H9 (cell line): ENCODE data around the gene IBA57. TPM values are rescaled to one million over a fixed set of nuclear protein-coding genes. Genes with fewer than 3 reads are reported as not detected.

Experiments used
- DNase-seq: peaks from one replicate; pipeline ENCODE4 v3.0.0-alpha.2; 2017
- H2AFZ ChIP-seq: one replicate; pipeline ENCODE4 v1.6.1; 2013; ENCODE audit warnings: mild to moderate bottlenecking, low read length, control low read depth, moderate library complexity
- H2AK5ac ChIP-seq: 2 replicates; pipeline ENCODE4 v1.6.1; 2013; ENCODE audit warnings: low read length, control low read depth, mixed read lengths; ENCODE audit not compliant: insufficient read length
- H2BK120ac ChIP-seq: one replicate; pipeline ENCODE4 v1.6.1; 2013; ENCODE audit warnings: low read depth, mild to moderate bottlenecking, low read length, control low read depth, inconsistent platforms; ENCODE audit not compliant: poor library complexity, severe bottlenecking
- H2BK12ac ChIP-seq: 2 replicates; pipeline ENCODE4 v1.6.1; 2013; ENCODE audit warnings: low read length, control low read depth, mixed read lengths, low read depth; ENCODE audit not compliant: insufficient read length
- H2BK15ac ChIP-seq: 2 replicates; pipeline ENCODE4 v1.6.1; 2013; ENCODE audit warnings: low read depth, low read length, control low read depth
- H2BK20ac ChIP-seq: one replicate; pipeline ENCODE4 v1.6.1; 2013; ENCODE audit warnings: low read depth, mild to moderate bottlenecking, low read length, control low read depth, inconsistent platforms; ENCODE audit not compliant: poor library complexity, severe bottlenecking
- H2BK5ac ChIP-seq: 2 replicates; pipeline ENCODE4 v1.6.1; 2013; ENCODE audit warnings: low read length, control low read depth, mixed read lengths; ENCODE audit not compliant: insufficient read length
- H3K14ac ChIP-seq: 2 replicates; pipeline ENCODE4 v1.6.1; 2013; ENCODE audit warnings: low read length, control low read depth; ENCODE audit not compliant: insufficient read depth
- H3K18ac ChIP-seq: 2 replicates; pipeline ENCODE4 v1.6.1; 2013; ENCODE audit warnings: low read depth, mild to moderate bottlenecking, mixed read lengths, low read length, control low read depth; ENCODE audit not compliant: insufficient read length
- H3K23ac ChIP-seq: 2 replicates; pipeline ENCODE4 v1.6.1; 2013; ENCODE audit warnings: low read length, control low read depth, mixed read lengths, low read depth; ENCODE audit not compliant: insufficient read length
- H3K23me2 ChIP-seq: 2 replicates; pipeline ENCODE4 v1.6.1; 2013; ENCODE audit warnings: low read depth, mild to moderate bottlenecking, mixed read lengths, low read length, control low read depth; ENCODE audit not compliant: insufficient read length, poor library complexity, severe bottlenecking
- H3K27ac ChIP-seq: 2 replicates; pipeline ENCODE4 v1.5.1; 2013; ENCODE audit warnings: low read length, control low read depth, mixed read lengths, low read depth; ENCODE audit not compliant: insufficient read length
- H3K27me3 ChIP-seq: 2 replicates; pipeline ENCODE4 v1.6.1; 2013; ENCODE audit warnings: low read length, control low read depth, inconsistent platforms; ENCODE audit not compliant: insufficient read depth
- H3K4ac ChIP-seq: 2 replicates; pipeline ENCODE4 v1.6.1; 2013; ENCODE audit warnings: low read depth, mild to moderate bottlenecking, control low read depth, inconsistent platforms, low read length, moderate library complexity
- H3K4me1 ChIP-seq: 2 replicates; pipeline ENCODE4 v1.6.1; 2013; ENCODE audit warnings: low read length, control low read depth, inconsistent platforms; ENCODE audit not compliant: insufficient read depth
- H3K4me2 ChIP-seq: 2 replicates; pipeline ENCODE4 v1.6.1; 2013; ENCODE audit warnings: low read length, control low read depth, mixed read lengths; ENCODE audit not compliant: insufficient read length, insufficient read depth
- H3K56ac ChIP-seq: 2 replicates; pipeline ENCODE4 v1.6.1; 2013; ENCODE audit warnings: low read depth, mild to moderate bottlenecking, mixed read lengths, low read length, control low read depth; ENCODE audit not compliant: insufficient read length
- H3K79me1 ChIP-seq: 2 replicates; pipeline ENCODE4 v1.6.1; 2013; ENCODE audit warnings: low read depth, mild to moderate bottlenecking, moderate library complexity, low read length, control low read depth, inconsistent platforms; ENCODE audit not compliant: insufficient read depth, poor library complexity, severe bottlenecking
- H3K79me2 ChIP-seq: 2 replicates; pipeline ENCODE4 v1.6.1; 2013; ENCODE audit warnings: low read length, control low read depth, inconsistent platforms; ENCODE audit not compliant: insufficient read depth
- H3K9ac ChIP-seq: 2 replicates; pipeline ENCODE4 v1.6.1; 2013; ENCODE audit warnings: low read length, control low read depth, mixed read lengths; ENCODE audit not compliant: insufficient read length; ENCODE audit errors: extremely low read depth
- H3K9me3 ChIP-seq: one replicate; pipeline ENCODE4 v1.6.1; 2013; ENCODE audit warnings: low read depth, low read length, inconsistent platforms; ENCODE audit not compliant: control insufficient read depth
- H3T11ph ChIP-seq: one replicate; pipeline ENCODE4 v1.6.1; 2013; ENCODE audit warnings: mild to moderate bottlenecking, low read length, control low read depth, inconsistent platforms
- H4K20me1 ChIP-seq: one replicate; pipeline ENCODE4 v1.6.1; 2013; ENCODE audit not compliant: control insufficient read depth, insufficient read length, insufficient read depth
- H4K5ac ChIP-seq: 2 replicates; pipeline ENCODE4 v1.6.1; 2013; ENCODE audit warnings: low read depth, mild to moderate bottlenecking, mixed read lengths, low read length, control low read depth; ENCODE audit not compliant: insufficient read length
- H4K8ac ChIP-seq: replicated peaks from 2 replicates; pipeline ENCODE4 v1.6.1; 2013; ENCODE audit warnings: low read length, control low read depth, mixed read lengths, low read depth; ENCODE audit not compliant: insufficient read length
- H4K91ac ChIP-seq: 2 replicates; pipeline ENCODE4 v1.6.1; 2013; ENCODE audit warnings: low read depth, mild to moderate bottlenecking, moderate library complexity, mixed read lengths, low read length, control low read depth; ENCODE audit not compliant: insufficient read length
- H3K27ac Mint-ChIP-seq, 3 experiments: 2 replicates in 2 of 3; 3 replicates in 1 of 3; pipeline ENCODE4 v1.8.0; 2020 to 2021; ENCODE audit warnings: mixed read lengths in 3 of 3, mild to moderate bottlenecking in 1 of 3, moderate library complexity in 1 of 3
- H3K27me3 Mint-ChIP-seq: 2 replicates; pipeline ENCODE4 v1.8.0; 2021; ENCODE audit warnings: low read depth, mild to moderate bottlenecking, moderate library complexity, mixed read lengths
- H3K36me3 Mint-ChIP-seq, 3 experiments: 2 replicates in 2 of 3; 3 replicates in 1 of 3; pipeline ENCODE4 v1.8.0; 2020 to 2021; ENCODE audit warnings: low read depth in 3 of 3, mixed read lengths in 3 of 3; ENCODE audit not compliant: insufficient read depth in 1 of 3
- H3K4me1 Mint-ChIP-seq, 2 experiments: 2 replicates each; pipeline ENCODE4 v1.8.0; 2020; ENCODE audit warnings: mixed read lengths in 2 of 2
- H3K4me3 Mint-ChIP-seq, 2 experiments: 2 replicates in 1 of 2; 3 replicates in 1 of 2; pipeline ENCODE4 v1.8.0; 2020 to 2021; ENCODE audit warnings: mild to moderate bottlenecking in 2 of 2, mixed read lengths in 2 of 2, moderate library complexity in 1 of 2
- H3K9me3 Mint-ChIP-seq, 2 experiments: 2 replicates in 1 of 2; 3 replicates in 1 of 2; pipeline ENCODE4 v1.8.0; 2020; ENCODE audit warnings: mild to moderate bottlenecking in 2 of 2, mixed read lengths in 2 of 2, moderate library complexity in 1 of 2
- WGBS: extraction: QIAGEN DNeasy Blood & Tissue Kit; methylation state at CpG from one replicate; pipeline ENCODE4 v1.1.7; 2013; ENCODE audit warnings: missing lambda C conversion rate, low lambda C conversion rate, mixed read lengths; ENCODE audit not compliant: insufficient read length; ENCODE audit errors: extremely low coverage; 5-methylcytosine and 5-hydroxymethylcytosine counted together
- total RNA-seq: library from RNA; stranded (reverse); gene quantifications from 2 replicates; pipeline ENCODE4 v1.2.1, GENCODE V29; 2021
- TF ChIP-seq, protein P1 (sequence below): fragments of 200-600 bp; sonication (generic); conservative IDR thresholded peaks from 3 replicates; pipeline ENCODE4 v1.8.0; 2021; ENCODE audit warnings: antibody characterized with exemption, mild to moderate bottlenecking

The IBA57 gene
- total RNA-seq, 1 experiment from 2014 or later = 12.6 TPM

DNA sequence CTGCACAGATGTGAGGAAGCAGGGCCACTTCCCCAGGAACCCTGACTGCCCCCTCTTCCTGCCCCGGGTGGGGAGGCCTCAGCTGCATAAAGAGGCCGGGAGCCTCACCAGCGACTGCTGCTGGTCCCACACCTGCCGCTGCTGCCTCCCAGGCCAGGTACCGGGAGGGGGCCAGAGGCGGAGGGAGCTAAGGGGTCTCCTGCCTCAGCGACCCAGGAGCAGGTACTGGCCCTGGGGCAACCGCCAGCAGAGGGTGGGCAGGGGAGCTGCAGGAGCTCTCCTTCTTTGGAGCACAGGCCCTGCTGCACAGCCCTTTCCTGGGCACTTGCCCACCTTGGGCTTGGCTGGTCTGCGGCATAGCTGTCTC, 9.1 kb upstream of the IBA57 start:
- no peak overlapping the region for H3K18ac ChIP-seq
- H2AFZ ChIP-seq = no peak overlapping the region
- no peak for DNase-seq
- H2AK5ac ChIP-seq = no peak overlapping the region
- Mint-ChIP-seq H3K27me3 (peaks cover 3% of the 10 kb centered on the region; the same call in 1 of the 2 replicates), H3K4me3 (no peak overlapping the region), H3K4me1 (peaks cover 3 to 6% of the 10 kb centered on the region in 2 experiments; a peak in 2 of 4 replicates), H3K36me3 (no peaks in the 10 kb centered on the region), H3K27ac (no peak overlapping the region), H3K9me3 (no peaks in the 10 kb centered on the region)
- no peaks in the 10 kb centered on the region for H3K4me1 ChIP-seq
- no peak overlapping the region for H3K4me2 ChIP-seq
- H4K91ac ChIP-seq = no peak overlapping the region
- H3K9ac ChIP-seq = no peak overlapping the region
- no peaks in the 10 kb centered on the region for H3K23me2 ChIP-seq
- H3K27ac ChIP-seq = no peak overlapping the region
- no peak overlapping the region for H2BK15ac ChIP-seq
- no peak overlapping the region for H4K8ac ChIP-seq
- no peaks in the 10 kb centered on the region for H3K79me2 ChIP-seq
- TF ChIP-seq, protein P1, sequence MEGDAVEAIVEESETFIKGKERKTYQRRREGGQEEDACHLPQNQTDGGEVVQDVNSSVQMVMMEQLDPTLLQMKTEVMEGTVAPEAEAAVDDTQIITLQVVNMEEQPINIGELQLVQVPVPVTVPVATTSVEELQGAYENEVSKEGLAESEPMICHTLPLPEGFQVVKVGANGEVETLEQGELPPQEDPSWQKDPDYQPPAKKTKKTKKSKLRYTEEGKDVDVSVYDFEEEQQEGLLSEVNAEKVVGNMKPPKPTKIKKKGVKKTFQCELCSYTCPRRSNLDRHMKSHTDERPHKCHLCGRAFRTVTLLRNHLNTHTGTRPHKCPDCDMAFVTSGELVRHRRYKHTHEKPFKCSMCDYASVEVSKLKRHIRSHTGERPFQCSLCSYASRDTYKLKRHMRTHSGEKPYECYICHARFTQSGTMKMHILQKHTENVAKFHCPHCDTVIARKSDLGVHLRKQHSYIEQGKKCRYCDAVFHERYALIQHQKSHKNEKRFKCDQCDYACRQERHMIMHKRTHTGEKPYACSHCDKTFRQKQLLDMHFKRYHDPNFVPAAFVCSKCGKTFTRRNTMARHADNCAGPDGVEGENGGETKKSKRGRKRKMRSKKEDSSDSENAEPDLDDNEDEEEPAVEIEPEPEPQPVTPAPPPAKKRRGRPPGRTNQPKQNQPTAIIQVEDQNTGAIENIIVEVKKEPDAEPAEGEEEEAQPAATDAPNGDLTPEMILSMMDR = no peak
- H3K4ac ChIP-seq = no peak overlapping the region
- WGBS = no CpG with 5 or more reads among the region's 9 CpGs
- no peak overlapping the region for H2BK120ac ChIP-seq
- H3K14ac ChIP-seq = no peak overlapping the region
- H3K23ac ChIP-seq = no peak overlapping the region
- no peak overlapping the region for H4K5ac ChIP-seq
- H3K27me3 ChIP-seq = no peaks in the 10 kb centered on the region; the same call in 1 of the 2 replicates
- no peak overlapping the region for H2BK12ac ChIP-seq
- peaks cover 3% of the 10 kb centered on the region for H4K20me1 ChIP-seq
- no peak overlapping the region for H2BK5ac ChIP-seq
- no peaks in the 10 kb centered on the region for H3K79me1 ChIP-seq
- no peak overlapping the region for H3K56ac ChIP-seq
- no peaks in the 10 kb centered on the region for H3K9me3 ChIP-seq
- no peak overlapping the region for H2BK20ac ChIP-seq
- H3T11ph ChIP-seq = no peak overlapping the region
